Lung (tissue), 12 donors: ENCODE data around the gene TMEM116. TPM values are rescaled to one million over a fixed set of nuclear protein-coding genes. Genes with fewer than 3 reads are reported as not detected.

Experiments
- ATAC-seq: fragments of 200-7000 bp; cut with Tn5 transposase; one replicate; pipeline ENCODE4 v1.9.1; 2020; ENCODE audit warnings: moderate number of reproducible peaks; ENCODE audit not compliant: insufficient read depth, low FRiP score
- DNase-seq, 3 donors: peaks; one replicate each; pipeline ENCODE4 v3.0.0-alpha.2; 2013 to 2017
- H3K27ac ChIP-seq, 2 donors: one replicate each; pipeline ENCODE4 v1.5.1; 2013; ENCODE audit warnings: mild to moderate bottlenecking in 2 of 2, moderate library complexity in 2 of 2, control low read depth in 1 of 2, inconsistent platforms in 1 of 2, low read depth in 1 of 2, low read length in 1 of 2
- H3K27me3 ChIP-seq, 3 donors: one replicate each; pipeline ENCODE4 v1.5.1; 2013; ENCODE audit warnings: low read length in 2 of 3; ENCODE audit not compliant: control insufficient read depth in 3 of 3, insufficient read depth in 3 of 3
- H3K36me3 ChIP-seq, 4 donors: one replicate each; pipeline ENCODE4 v1.5.1; 2013; ENCODE audit warnings: low read length in 4 of 4, mild to moderate bottlenecking in 1 of 4, moderate library complexity in 1 of 4; ENCODE audit not compliant: control insufficient read depth in 4 of 4, insufficient read depth in 4 of 4
- H3K4me1 ChIP-seq, 5 donors: one replicate each; pipeline ENCODE4 v1.5.1; 2013; ENCODE audit warnings: low read length in 5 of 5, mild to moderate bottlenecking in 2 of 5, moderate library complexity in 1 of 5; ENCODE audit not compliant: control insufficient read depth in 5 of 5, insufficient read depth in 5 of 5
- H3K4me3 ChIP-seq: one replicate; pipeline ENCODE4 v1.5.1; 2013; ENCODE audit warnings: mild to moderate bottlenecking, control low read depth, moderate library complexity
- H3K9ac ChIP-seq, 2 donors: one replicate each; pipeline ENCODE4 v1.5.1; 2013; ENCODE audit warnings: low read length in 2 of 2, control low read depth in 1 of 2; ENCODE audit not compliant: insufficient read depth in 1 of 2
- H3K9me3 ChIP-seq, 4 donors: one replicate each; pipeline ENCODE4 v1.5.1; 2013; ENCODE audit warnings: low read length in 3 of 4, mild to moderate bottlenecking in 1 of 4, moderate library complexity in 1 of 4; ENCODE audit not compliant: control insufficient read depth in 4 of 4, insufficient read depth in 3 of 4
- WGBS, 2 donors: extraction: QIAGEN DNeasy Blood & Tissue Kit; methylation state at CpG; one replicate each; pipeline ENCODE4 v1.1.7; 2013; 5-methylcytosine and 5-hydroxymethylcytosine counted together
- polyA plus RNA-seq, 2 donors: library from polyadenylated mRNA; stranded (reverse); fragments of 200-250 nt; gene quantifications; one replicate each; pipeline ENCODE4 v1.2.1, GENCODE V29; 2013
- total RNA-seq, 2 donors: library from RNA; depleted of rRNA in 1 of 2; stranded (reverse); fragments of >200 nt in 1 of 2; gene quantifications; one replicate each; pipeline ENCODE4 v1.2.1, GENCODE V29; 2014 to 2021
- TF ChIP-seq, protein P1 (sequence below): IDR thresholded peaks from 2 replicates; pipeline ENCODE4 v1.5.1; 2012; ENCODE audit warnings: mild to moderate bottlenecking; ENCODE audit errors: control extremely low read depth, extremely low read depth
- donor health status: control.
- donor health status: control.
- donor health status: Bipolar disorder and iron deficiency.
- donor health status: healthy.
- donor health status: DM: yes; HTN: yes; CAD: no.

Gene TMEM116
- total and polyA plus RNA-seq, 4 donors = 10.5 to 40.1 (median 14.6) TPM

GRCh38 chr12:111894556-111894955 is 118.4 kb downstream of the TMEM116 start:
- no peaks in the 10 kb centered on the region for H3K4me1 ChIP-seq
- H3K4me3 ChIP-seq = no peak overlapping the region
- 75 to 90% methylated on average over 5 of the region's 5 CpGs for WGBS, 2 donors
- H3K27ac ChIP-seq = no peak overlapping the region
- ATAC-seq = no peak
- TF ChIP-seq, protein P1, sequence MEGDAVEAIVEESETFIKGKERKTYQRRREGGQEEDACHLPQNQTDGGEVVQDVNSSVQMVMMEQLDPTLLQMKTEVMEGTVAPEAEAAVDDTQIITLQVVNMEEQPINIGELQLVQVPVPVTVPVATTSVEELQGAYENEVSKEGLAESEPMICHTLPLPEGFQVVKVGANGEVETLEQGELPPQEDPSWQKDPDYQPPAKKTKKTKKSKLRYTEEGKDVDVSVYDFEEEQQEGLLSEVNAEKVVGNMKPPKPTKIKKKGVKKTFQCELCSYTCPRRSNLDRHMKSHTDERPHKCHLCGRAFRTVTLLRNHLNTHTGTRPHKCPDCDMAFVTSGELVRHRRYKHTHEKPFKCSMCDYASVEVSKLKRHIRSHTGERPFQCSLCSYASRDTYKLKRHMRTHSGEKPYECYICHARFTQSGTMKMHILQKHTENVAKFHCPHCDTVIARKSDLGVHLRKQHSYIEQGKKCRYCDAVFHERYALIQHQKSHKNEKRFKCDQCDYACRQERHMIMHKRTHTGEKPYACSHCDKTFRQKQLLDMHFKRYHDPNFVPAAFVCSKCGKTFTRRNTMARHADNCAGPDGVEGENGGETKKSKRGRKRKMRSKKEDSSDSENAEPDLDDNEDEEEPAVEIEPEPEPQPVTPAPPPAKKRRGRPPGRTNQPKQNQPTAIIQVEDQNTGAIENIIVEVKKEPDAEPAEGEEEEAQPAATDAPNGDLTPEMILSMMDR = no peak
- no peak for DNase-seq
- H3K9ac ChIP-seq = no peak overlapping the region
- H3K9me3 ChIP-seq = no peaks in the 10 kb centered on the region
- peaks cover 6 to 30% (median 26%) of the 10 kb centered on the region in 4 donors for H3K36me3 ChIP-seq
- H3K27me3 ChIP-seq = no peaks in the 10 kb centered on the region

- DNase-seq = no peak
- TF ChIP-seq, protein P1 = no peak
- ATAC-seq = no peak
- 70 to 84% methylated on average over 2 of the region's 2 CpGs for WGBS, 2 donors
- Histone ChIP-seq H3K9ac (no peak overlapping the region), H3K4me3 (no peak overlapping the region), H3K27ac (no peak overlapping the region), H3K9me3 (no peaks in the 10 kb centered on the region), H3K4me1 (no peaks in the 10 kb centered on the region), H3K36me3 (peaks cover 8 to 37% (median 33%) of the 10 kb centered on the region in 4 donors), H3K27me3 (no peaks in the 10 kb centered on the region)
Measured at GRCh38 chr12:111893287-111893686, 119.7 kb downstream of the TMEM116 start.

DNA sequence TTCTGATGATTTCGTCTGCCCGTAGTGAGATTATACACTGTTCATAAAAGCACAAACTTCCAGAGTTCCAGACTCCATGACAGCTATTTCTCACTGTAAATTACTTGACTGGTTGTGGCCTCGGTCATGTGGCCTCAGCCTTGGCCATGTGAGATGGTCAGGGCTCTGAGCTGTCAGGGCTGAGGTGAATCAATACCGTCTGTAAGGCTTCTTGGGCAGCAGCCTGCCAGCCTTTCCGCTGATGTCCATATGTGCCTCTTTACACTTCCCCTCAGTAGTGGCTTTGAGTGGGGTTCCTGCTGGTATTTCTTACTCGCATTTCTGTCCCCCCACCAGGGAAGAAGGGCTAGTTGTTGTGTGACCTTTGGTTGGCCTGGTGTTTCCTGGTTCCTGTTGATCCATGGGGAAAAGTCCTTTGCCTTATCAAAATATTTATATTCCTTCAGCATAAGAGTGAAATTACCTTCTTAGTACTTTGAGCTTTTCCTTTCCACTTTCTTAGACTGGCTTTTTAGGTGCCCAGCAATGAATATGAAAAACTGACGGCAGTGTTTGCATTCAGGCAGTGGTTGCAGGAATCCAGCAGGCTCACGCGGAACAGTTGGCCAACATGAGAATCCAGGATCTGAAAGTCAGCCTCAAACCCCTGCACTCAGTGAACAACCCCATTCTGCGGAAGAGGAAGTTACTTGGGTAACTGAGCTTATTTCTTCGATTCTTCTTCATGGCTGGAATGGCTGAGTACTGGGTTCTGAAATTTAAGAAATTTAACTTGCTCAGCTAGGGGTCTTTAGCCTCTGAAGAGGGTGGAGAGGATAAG is 124.8 kb downstream of the TMEM116 start:
- H3K9me3 ChIP-seq = no peaks in the 10 kb centered on the region
- peak overlapping the region in 1 of 2 donors; percentile 32 for H3K27ac ChIP-seq
- peak; percentile 43 for ATAC-seq
- no peak for DNase-seq
- H3K4me3 ChIP-seq = no peak overlapping the region
- 76 to 82% methylated on average over 11 of the region's 11 CpGs for WGBS, 2 donors
- H3K27me3 ChIP-seq = no peaks in the 10 kb centered on the region
- H3K4me1 ChIP-seq = peaks cover 0 to 3% (median 0%) of the 10 kb centered on the region in 5 donors
- H3K9ac ChIP-seq = no peak overlapping the region
- H3K36me3 ChIP-seq = peaks cover 16 to 53% (median 41%) of the 10 kb centered on the region in 4 donors
- TF ChIP-seq, protein P1 = no peak
